GM23248 (cell line): Measurements from ENCODE around the gene EPB41L4B.

Experiments used
- EZH2 ChIP-seq: fragments of 200-600 bp; sonication (generic); IDR thresholded peaks from 2 replicates; pipeline ENCODE4 v1.6.1; 2018; ENCODE audit warnings: antibody characterized with exemption, mild to moderate bottlenecking; ENCODE audit not compliant: insufficient read depth, poor library complexity, severe bottlenecking
- EZH2phosphoT487 ChIP-seq: fragments of 200-600 bp; sonication (generic); IDR thresholded peaks from 2 replicates; pipeline ENCODE4 v1.6.1; 2018; ENCODE audit warnings: antibody characterized with exemption, moderate library complexity, mild to moderate bottlenecking, low read depth; ENCODE audit not compliant: insufficient read depth

DNA sequence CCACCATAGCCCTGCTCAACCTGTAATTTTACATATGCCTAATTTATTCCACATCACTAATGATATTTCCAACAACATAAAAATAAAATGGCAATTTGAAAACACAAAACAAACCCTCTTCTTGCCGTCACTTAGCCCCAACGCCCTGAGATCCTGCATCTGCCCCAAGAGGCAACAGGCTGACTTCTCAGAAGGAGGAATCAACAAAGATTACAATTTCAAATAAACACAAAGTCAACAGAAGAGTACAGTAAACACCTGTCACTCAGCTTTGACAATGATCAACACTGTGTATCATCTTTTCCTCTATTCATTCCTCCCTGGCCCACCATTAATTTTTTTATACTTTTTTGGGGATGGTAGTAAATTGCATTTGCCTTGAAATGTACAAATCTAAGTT lies 19.8 kb downstream of the EPB41L4B start:
- TF ChIP-seq EZH2 (no peak), EZH2phosphoT487 (no peak)
